Neural cell (in vitro differentiated cells): Measurements from ENCODE around the gene CELA3A. TPM values are rescaled to one million over a fixed set of nuclear protein-coding genes. Genes with fewer than 3 reads are reported as not detected.

Source experiments
- H2AFZ ChIP-seq: fragments of 200-600, 300-800 bp; sonication (generic), shearing (Covaris generic); 2 replicates; pipeline ENCODE4 v1.6.0; 2014; ENCODE audit warnings: low read depth, mild to moderate bottlenecking, antibody characterized with exemption, low read length, moderate library complexity
- H3F3A ChIP-seq: fragments of 200-600 bp; shearing (Covaris generic); 2 replicates; pipeline ENCODE4 v1.6.1; 2016; ENCODE audit warnings: mild to moderate bottlenecking, moderate library complexity, mixed read lengths, antibody characterized with exemption, low read length; ENCODE audit not compliant: insufficient read depth, poor library complexity, severe bottlenecking
- H3K27ac ChIP-seq: fragments of 200-600, 300-800 bp; sonication (generic), shearing (Covaris generic); 2 replicates; pipeline ENCODE4 v1.5.1; 2014; ENCODE audit warnings: mild to moderate bottlenecking, low read length, moderate library complexity
- H3K27me3 ChIP-seq: fragments of 300-800, 200-600 bp; sonication (generic), shearing (Covaris generic); 2 replicates; pipeline ENCODE4 v1.6.0; 2014; ENCODE audit warnings: mild to moderate bottlenecking, low read depth, low read length, moderate library complexity; ENCODE audit not compliant: insufficient read depth
- H3K36me3 ChIP-seq: fragments of 300-800, 200-600 bp; sonication (generic), shearing (Covaris generic); 2 replicates; pipeline ENCODE4 v1.5.1; 2014; ENCODE audit warnings: mild to moderate bottlenecking, antibody characterized with exemption, low read length, moderate library complexity; ENCODE audit not compliant: insufficient read depth
- H3K4me2 ChIP-seq: fragments of 300-800, 200-600 bp; sonication (generic), shearing (Covaris generic); 2 replicates; pipeline ENCODE4 v1.6.0; 2014; ENCODE audit warnings: mild to moderate bottlenecking, low read length
- H3K4me3 ChIP-seq: fragments of 300-800, 200-600 bp; sonication (generic), shearing (Covaris generic); 2 replicates; pipeline ENCODE4 v1.5.1; 2014; ENCODE audit warnings: mild to moderate bottlenecking, low read length, moderate library complexity
- H3K79me2 ChIP-seq: fragments of 200-600 bp; shearing (Covaris generic); replicated peaks from 2 replicates; pipeline ENCODE4 v1.6.0; 2014; ENCODE audit warnings: mild to moderate bottlenecking, low read length, moderate library complexity; ENCODE audit not compliant: insufficient read depth
- H3K9ac ChIP-seq: fragments of 300-800, 200-600 bp; sonication (generic), shearing (Covaris generic); 2 replicates; pipeline ENCODE4 v1.6.1; 2016; ENCODE audit warnings: mild to moderate bottlenecking, low read length, mixed read lengths
- H3K9me2 ChIP-seq: fragments of 200-600 bp; shearing (Covaris generic); 2 replicates; pipeline ENCODE4 v1.6.1; 2016; ENCODE audit warnings: mild to moderate bottlenecking, low read length, mixed read lengths; ENCODE audit not compliant: insufficient read depth
- H3K9me3 ChIP-seq: fragments of 200-600, 300-800 bp; sonication (generic), shearing (Covaris generic); 2 replicates; pipeline ENCODE4 v1.6.1; 2016; ENCODE audit warnings: mild to moderate bottlenecking, mixed run types, low read length, moderate library complexity, mixed read lengths
- H4K20me1 ChIP-seq: fragments of 200-600 bp; shearing (Covaris generic); 2 replicates; pipeline ENCODE4 v1.6.1; 2016; ENCODE audit warnings: mild to moderate bottlenecking, mixed run types; ENCODE audit not compliant: insufficient read depth
- EP300 ChIP-seq: fragments of 450-650 bp; conservative IDR thresholded peaks from 2 replicates; pipeline ENCODE4 v1.6.1; 2014; ENCODE audit warnings: antibody characterized with exemption, mild to moderate bottlenecking, moderate library complexity; ENCODE audit not compliant: poor library complexity, severe bottlenecking
- EZH2 ChIP-seq: fragments of 200-600, 300-800 bp; shearing (Covaris generic), sonication (generic); IDR thresholded peaks from 2 replicates; pipeline ENCODE4 v1.6.1; 2014; ENCODE audit warnings: antibody characterized with exemption, low read length, borderline replicate concordance, mild to moderate bottlenecking; ENCODE audit not compliant: insufficient read depth, poor library complexity, severe bottlenecking
- MXI1 ChIP-seq: fragments of 450-650 bp; conservative IDR thresholded peaks from 2 replicates; pipeline ENCODE4 v1.6.1; 2014; ENCODE audit warnings: antibody characterized with exemption, mild to moderate bottlenecking; ENCODE audit not compliant: poor library complexity, severe bottlenecking
- POLR2AphosphoS5 ChIP-seq: IDR thresholded peaks from 2 replicates; pipeline ENCODE4 v1.6.1; 2012
- RAD21 ChIP-seq: fragments of 450-650 bp; conservative IDR thresholded peaks from 2 replicates; pipeline ENCODE4 v1.6.1; 2014; ENCODE audit warnings: antibody characterized with exemption, mild to moderate bottlenecking, moderate library complexity
- SMC3 ChIP-seq: fragments of 450-650 bp; conservative IDR thresholded peaks from 2 replicates; pipeline ENCODE4 v1.6.1; 2014; ENCODE audit warnings: antibody characterized with exemption, mild to moderate bottlenecking, moderate library complexity; ENCODE audit not compliant: poor library complexity
- TAF1 ChIP-seq: IDR thresholded peaks from 2 replicates; pipeline ENCODE4 v1.6.1; 2012; ENCODE audit warnings: low read depth
- polyA plus RNA-seq: library from polyadenylated mRNA; depleted of rRNA; stranded (reverse); fragments of >200 nt; gene quantifications from 2 replicates; pipeline ENCODE4 v1.2.3, GENCODE V29; 2014
- TF ChIP-seq, protein P1 (sequence below): IDR thresholded peaks from 2 replicates; pipeline ENCODE4 v1.6.1; 2012; ENCODE audit warnings: borderline replicate concordance
- TF ChIP-seq, protein P2 (sequence below): fragments of 450-650 bp; IDR thresholded peaks from 2 replicates; pipeline ENCODE4 v1.5.1; 2014; ENCODE audit warnings: antibody characterized with exemption, mild to moderate bottlenecking, moderate library complexity; ENCODE audit not compliant: poor library complexity, severe bottlenecking

CELA3A gene
- polyA plus RNA-seq, 1 donor from 2014 or later, result not detected

DNA sequence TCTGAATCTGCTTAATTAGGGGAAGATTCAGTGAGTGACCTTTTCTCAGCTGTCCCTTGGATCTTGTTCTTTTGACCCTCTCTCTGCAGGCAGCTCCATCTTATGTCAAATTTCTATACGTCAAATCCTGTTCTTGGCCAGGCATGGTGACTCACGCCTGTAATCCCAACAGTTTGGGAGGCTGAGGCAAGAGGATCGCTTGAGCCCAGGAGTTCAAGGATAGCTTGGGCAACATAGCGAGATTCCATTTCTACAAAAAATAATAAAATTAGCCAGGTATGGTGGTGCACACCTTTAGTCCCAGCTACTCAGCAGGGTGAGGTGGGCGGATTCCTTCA is 38.8 kb downstream of the CELA3A start:
- no peaks in the 10 kb centered on the region for H4K20me1 ChIP-seq
- H3K27ac ChIP-seq, result no peak overlapping the region
- no peaks in the 10 kb centered on the region for H3K9me3 ChIP-seq
- H2AFZ ChIP-seq, result no peak overlapping the region
- no peaks in the 10 kb centered on the region for H3F3A ChIP-seq
- H3K9me2 ChIP-seq, result no peaks in the 10 kb centered on the region
- H3K36me3 ChIP-seq, result no peaks in the 10 kb centered on the region
- no peaks in the 10 kb centered on the region for H3K79me2 ChIP-seq
- TF ChIP-seq EZH2 (no peak), RAD21 (no peak), MXI1 (no peak), SMC3 (no peak), TAF1 (no peak), POLR2AphosphoS5 (no peak), EP300 (no peak)
- TF ChIP-seq, protein P1, sequence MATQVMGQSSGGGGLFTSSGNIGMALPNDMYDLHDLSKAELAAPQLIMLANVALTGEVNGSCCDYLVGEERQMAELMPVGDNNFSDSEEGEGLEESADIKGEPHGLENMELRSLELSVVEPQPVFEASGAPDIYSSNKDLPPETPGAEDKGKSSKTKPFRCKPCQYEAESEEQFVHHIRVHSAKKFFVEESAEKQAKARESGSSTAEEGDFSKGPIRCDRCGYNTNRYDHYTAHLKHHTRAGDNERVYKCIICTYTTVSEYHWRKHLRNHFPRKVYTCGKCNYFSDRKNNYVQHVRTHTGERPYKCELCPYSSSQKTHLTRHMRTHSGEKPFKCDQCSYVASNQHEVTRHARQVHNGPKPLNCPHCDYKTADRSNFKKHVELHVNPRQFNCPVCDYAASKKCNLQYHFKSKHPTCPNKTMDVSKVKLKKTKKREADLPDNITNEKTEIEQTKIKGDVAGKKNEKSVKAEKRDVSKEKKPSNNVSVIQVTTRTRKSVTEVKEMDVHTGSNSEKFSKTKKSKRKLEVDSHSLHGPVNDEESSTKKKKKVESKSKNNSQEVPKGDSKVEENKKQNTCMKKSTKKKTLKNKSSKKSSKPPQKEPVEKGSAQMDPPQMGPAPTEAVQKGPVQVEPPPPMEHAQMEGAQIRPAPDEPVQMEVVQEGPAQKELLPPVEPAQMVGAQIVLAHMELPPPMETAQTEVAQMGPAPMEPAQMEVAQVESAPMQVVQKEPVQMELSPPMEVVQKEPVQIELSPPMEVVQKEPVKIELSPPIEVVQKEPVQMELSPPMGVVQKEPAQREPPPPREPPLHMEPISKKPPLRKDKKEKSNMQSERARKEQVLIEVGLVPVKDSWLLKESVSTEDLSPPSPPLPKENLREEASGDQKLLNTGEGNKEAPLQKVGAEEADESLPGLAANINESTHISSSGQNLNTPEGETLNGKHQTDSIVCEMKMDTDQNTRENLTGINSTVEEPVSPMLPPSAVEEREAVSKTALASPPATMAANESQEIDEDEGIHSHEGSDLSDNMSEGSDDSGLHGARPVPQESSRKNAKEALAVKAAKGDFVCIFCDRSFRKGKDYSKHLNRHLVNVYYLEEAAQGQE, result no peak
- TF ChIP-seq, protein P2, sequence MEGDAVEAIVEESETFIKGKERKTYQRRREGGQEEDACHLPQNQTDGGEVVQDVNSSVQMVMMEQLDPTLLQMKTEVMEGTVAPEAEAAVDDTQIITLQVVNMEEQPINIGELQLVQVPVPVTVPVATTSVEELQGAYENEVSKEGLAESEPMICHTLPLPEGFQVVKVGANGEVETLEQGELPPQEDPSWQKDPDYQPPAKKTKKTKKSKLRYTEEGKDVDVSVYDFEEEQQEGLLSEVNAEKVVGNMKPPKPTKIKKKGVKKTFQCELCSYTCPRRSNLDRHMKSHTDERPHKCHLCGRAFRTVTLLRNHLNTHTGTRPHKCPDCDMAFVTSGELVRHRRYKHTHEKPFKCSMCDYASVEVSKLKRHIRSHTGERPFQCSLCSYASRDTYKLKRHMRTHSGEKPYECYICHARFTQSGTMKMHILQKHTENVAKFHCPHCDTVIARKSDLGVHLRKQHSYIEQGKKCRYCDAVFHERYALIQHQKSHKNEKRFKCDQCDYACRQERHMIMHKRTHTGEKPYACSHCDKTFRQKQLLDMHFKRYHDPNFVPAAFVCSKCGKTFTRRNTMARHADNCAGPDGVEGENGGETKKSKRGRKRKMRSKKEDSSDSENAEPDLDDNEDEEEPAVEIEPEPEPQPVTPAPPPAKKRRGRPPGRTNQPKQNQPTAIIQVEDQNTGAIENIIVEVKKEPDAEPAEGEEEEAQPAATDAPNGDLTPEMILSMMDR, result no peak
- no peak overlapping the region for H3K4me3 ChIP-seq
- H3K27me3 ChIP-seq, result no peaks in the 10 kb centered on the region
- no peak overlapping the region for H3K9ac ChIP-seq
- H3K4me2 ChIP-seq, result no peak overlapping the region

DNA sequence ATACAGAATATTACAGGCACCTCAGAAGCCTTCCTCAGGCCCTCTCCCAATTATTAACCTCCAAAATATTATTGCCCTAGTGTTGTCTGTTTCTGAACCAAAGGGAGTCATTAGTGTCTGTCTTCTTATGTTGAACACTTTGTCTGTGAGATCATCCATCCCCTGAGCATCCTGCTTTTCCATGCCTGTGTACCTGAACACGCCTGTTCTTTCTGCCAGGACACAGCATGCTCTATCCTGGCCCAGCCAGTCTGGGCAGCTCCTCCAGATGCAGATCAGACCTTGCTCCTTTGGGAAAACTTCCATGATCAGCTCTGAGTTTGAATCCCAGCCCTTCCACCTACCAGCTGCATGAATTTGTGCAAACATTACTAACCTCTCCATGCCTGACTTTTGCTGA is 40.0 kb downstream of the CELA3A start:
- Histone ChIP-seq H3K27me3 (no peaks in the 10 kb centered on the region), H3K9me2 (no peaks in the 10 kb centered on the region), H3K4me3 (no peak overlapping the region)

More for the DNA sequence above, 40.0 kb downstream of the CELA3A start:
- no peaks in the 10 kb centered on the region for H3K9me3 ChIP-seq
- H3K4me2 ChIP-seq, result no peak overlapping the region
- TF ChIP-seq EZH2 (no peak), RAD21 (no peak), TAF1 (no peak), MXI1 (no peak), POLR2AphosphoS5 (no peak), EP300 (no peak), SMC3 (no peak)
- TF ChIP-seq, protein P2, result no peak
- TF ChIP-seq, protein P1, result no peak
- no peak overlapping the region for H3K27ac ChIP-seq
- no peaks in the 10 kb centered on the region for H3K36me3 ChIP-seq
- H3K9ac ChIP-seq, result no peak overlapping the region
- no peak overlapping the region for H2AFZ ChIP-seq
- no peaks in the 10 kb centered on the region for H3F3A ChIP-seq
- no peaks in the 10 kb centered on the region for H4K20me1 ChIP-seq
- no peaks in the 10 kb centered on the region for H3K79me2 ChIP-seq
